GM12878 (cell line): ENCODE data around the gene DAO. TPM values are rescaled to one million over a fixed set of nuclear protein-coding genes. Genes with fewer than 3 reads are reported as not detected.

Experiments used
- ATAC-seq: fragments of 200-7000 bp; cut with Tn5 transposase; 3 replicates; pipeline ENCODE4 v1.9.1; 2020; ENCODE audit warnings: mild to moderate bottlenecking, moderate library complexity
- BruUV-seq: library from RNA; stranded (reverse); fragments of 400-500 nt; replicated peaks from 2 replicates; lab custom pipeline; 2021; lab: Mats Ljungman, UMichigan
- CTCF ChIA-PET: fragments of 300-600 bp; sonication (Branson Sonifier 250); formaldehyde crosslinking; extraction: SDS; loops from one replicate; lab custom pipeline; 2021; ENCODE audit warnings: inconsistent platforms; lab: Yijun Ruan, JAX
- POLR2A ChIA-PET: fragments of 350-600 bp; formaldehyde crosslinking; extraction: SDS; loops from one replicate; lab custom pipeline; 2021; ENCODE audit warnings: inconsistent platforms; lab: Charles Lee
- RAD21 ChIA-PET: fragments of 300-600 bp; sonication (Branson Sonifier 250); formaldehyde crosslinking; loops from one replicate; lab custom pipeline; 2023; ENCODE audit warnings: antibody characterized with exemption; ENCODE audit not compliant: unreplicated experiment; lab: Charles Lee
- SMC1A ChIA-PET: fragments of 300-600 bp; sonication (Branson Sonifier 250); formaldehyde crosslinking; loops from one replicate; lab custom pipeline; 2023; ENCODE audit not compliant: unreplicated experiment, uncharacterized antibody; lab: Charles Lee
- DNase-seq: peaks from one replicate; pipeline ENCODE4 v3.0.0-alpha.2; 2011; ENCODE audit warnings: low read depth, low spot score
- FAIRE-seq: peaks from 3 replicates; lab custom pipeline; 2011; peaks lifted over from hg19 to GRCh38; lab: Jason Lieb, UNC
- H2AFZ ChIP-seq: 2 replicates; pipeline ENCODE4 v1.6.0; 2011; ENCODE audit warnings: low read depth, low read length, control low read depth; ENCODE audit not compliant: control insufficient read depth
- H3K27ac ChIP-seq: 2 replicates; pipeline ENCODE4 v1.5.1; 2011; ENCODE audit warnings: control low read depth; ENCODE audit not compliant: control insufficient read depth, insufficient read depth
- H3K27me3 ChIP-seq, 2 experiments: replicated peaks in 1 of 2; 2 replicates each; pipeline versions ENCODE4 v1.6.0 to v1.6.1; 2011; ENCODE audit warnings: low read length in 1 of 2; ENCODE audit not compliant: control insufficient read depth in 2 of 2, insufficient read depth in 2 of 2
- H3K36me3 ChIP-seq, 2 experiments: 2 replicates each; pipeline ENCODE4 v1.5.1; 2011; ENCODE audit warnings: low read length in 1 of 2; ENCODE audit not compliant: control insufficient read depth in 2 of 2, insufficient read depth in 2 of 2
- H3K4me1 ChIP-seq: 2 replicates; pipeline ENCODE4 v1.6.1; 2011; ENCODE audit warnings: mild to moderate bottlenecking, low read length, moderate library complexity, mixed read lengths; ENCODE audit not compliant: control insufficient read depth, insufficient read depth
- H3K4me2 ChIP-seq: 2 replicates; pipeline ENCODE4 v1.6.0; 2011; ENCODE audit warnings: control low read depth; ENCODE audit not compliant: control insufficient read depth, insufficient read depth
- H3K4me3 ChIP-seq: fragments of 200-600 bp; sonication (generic); 2 replicates; pipeline ENCODE4 v1.5.1; 2016
- H3K79me2 ChIP-seq: 2 replicates; pipeline ENCODE4 v1.6.0; 2011; ENCODE audit warnings: low read length; ENCODE audit not compliant: control insufficient read depth, insufficient read depth
- H3K9ac ChIP-seq: 2 replicates; pipeline ENCODE4 v1.8.0; 2011; ENCODE audit warnings: low read length, control low read depth, mixed read lengths; ENCODE audit not compliant: control insufficient read depth, insufficient read depth
- H3K9me3 ChIP-seq: replicated peaks from 3 replicates; pipeline ENCODE4 v1.5.1; 2011; ENCODE audit warnings: mild to moderate bottlenecking, low read length; ENCODE audit not compliant: control insufficient read depth, insufficient read depth
- H4K20me1 ChIP-seq: 2 replicates; pipeline ENCODE4 v1.6.0; 2011; ENCODE audit not compliant: control insufficient read depth, insufficient read depth
- HDGF ChIP-seq: fragments of 450-650 bp; IDR thresholded peaks from 2 replicates; pipeline ENCODE4 v1.6.1; 2016; ENCODE audit warnings: antibody characterized with exemption
- KLF5 ChIP-seq: fragments of 450-650 bp; IDR thresholded peaks from 2 replicates; pipeline ENCODE4 v1.6.1; 2014; ENCODE audit warnings: mild to moderate bottlenecking; ENCODE audit not compliant: partially characterized antibody
- MEF2B ChIP-seq: fragments of 450-650 bp; IDR thresholded peaks from 2 replicates; pipeline ENCODE4 v1.6.1; 2018; ENCODE audit warnings: mild to moderate bottlenecking, moderate library complexity; ENCODE audit not compliant: partially characterized antibody, poor library complexity, severe bottlenecking
- MTA3 ChIP-seq: IDR thresholded peaks from 2 replicates; pipeline ENCODE4 v1.6.1; 2012; ENCODE audit warnings: low read length, inconsistent platforms, borderline replicate concordance
- RCOR1 ChIP-seq: conservative IDR thresholded peaks from 2 replicates; pipeline ENCODE4 v1.6.1; 2012; ENCODE audit warnings: low read depth, low read length, improper control_type of control experiment
- RFX5 ChIP-seq: IDR thresholded peaks from 2 replicates; pipeline ENCODE4 v1.6.1; 2011; ENCODE audit warnings: low read depth, low read length, improper control_type of control experiment
- TCF12 ChIP-seq: IDR thresholded peaks from 2 replicates; pipeline ENCODE4 v1.6.1; 2011; ENCODE audit warnings: low read depth, mild to moderate bottlenecking, low read length
- TCF7 ChIP-seq: IDR thresholded peaks from 2 replicates; pipeline ENCODE4 v1.6.1; 2014; ENCODE audit warnings: antibody characterized with exemption, borderline replicate concordance
- ZZZ3 ChIP-seq: IDR thresholded peaks from 2 replicates; pipeline ENCODE4 v1.6.1; 2011; ENCODE audit warnings: low read depth; ENCODE audit not compliant: control insufficient read depth, insufficient read length
- WGBS: methylation state at CpG from one replicate; pipeline ENCODE4 v1.1.6; 2016; ENCODE audit warnings: low lambda C conversion rate; ENCODE audit not compliant: insufficient replicate concordance, insufficient coverage; ENCODE audit errors: missing lambda C conversion rate; 5-methylcytosine and 5-hydroxymethylcytosine counted together
- in situ Hi-C: fragments of 300-500 bp; cut with MboI; formaldehyde crosslinking; loops from 9 replicates; pipeline ENCODE4 v1.14.3; 2018; ENCODE audit warnings: mixed read lengths
- intact Hi-C: fragments of 100-400 bp; cut with micrococcal nuclease; formaldehyde crosslinking; loops from one replicate; pipeline ENCODE4 v1.14.2; 2022; ENCODE audit not compliant: unreplicated experiment
- polyA plus RNA-seq, 11 experiments: library from polyadenylated mRNA; depleted of rRNA in 4 of 11; unstranded in 6 of 11; stranded (reverse) in 5 of 11; fragments of >200 nt; fragmentation: Nextera tagmentation in 4 of 11; fragmentation: Illumina TruSeq in 1 of 11; extraction: Ambion mirVana in 4 of 11; extraction: Trizol in 1 of 11; gene quantifications; 1 replicate in 1 of 11; 2 replicates in 10 of 11; pipeline versions ENCODE4 v1.2.1 to v1.2.3, GENCODE V29; 2011 to 2016; ENCODE audit warnings: inconsistent platforms in 2 of 11, missing spikeins in 2 of 11, low read depth in 1 of 11
- total RNA-seq, 4 experiments: library from RNA; depleted of rRNA in 3 of 4; stranded (reverse); fragments of >200 nt in 3 of 4; fragmentation: Illumina TruSeq in 1 of 4; extraction: Trizol in 1 of 4; gene quantifications; 2 replicates each; pipeline versions ENCODE4 v1.2.1 to v1.2.3, GENCODE V29; 2013 to 2021
- TF ChIP-seq, protein P1 (sequence below): fragments of 450-650 bp; IDR thresholded peaks from 2 replicates; pipeline ENCODE4 v1.6.1; 2017; ENCODE audit warnings: antibody characterized with exemption, mild to moderate bottlenecking, moderate library complexity
- TF ChIP-seq, protein P2 (sequence below): IDR thresholded peaks from 2 replicates; pipeline ENCODE4 v1.6.1; 2012; ENCODE audit warnings: improper control_type of control experiment, low read depth, low read length; ENCODE audit not compliant: insufficient replicate concordance
- TF ChIP-seq, protein P3 (sequence below): fragments of 450-650 bp; IDR thresholded peaks from 2 replicates; pipeline ENCODE4 v1.6.1; 2017; ENCODE audit warnings: mild to moderate bottlenecking, low read depth, inconsistent platforms; ENCODE audit not compliant: poor library complexity, severe bottlenecking

DAO gene
- total and polyA plus RNA-seq, 10 of the 15 experiments (the other 5 are each of a cell fraction or from before 2014, with no cell fraction given), result 0.15 TPM; not detected in 9

DNA sequence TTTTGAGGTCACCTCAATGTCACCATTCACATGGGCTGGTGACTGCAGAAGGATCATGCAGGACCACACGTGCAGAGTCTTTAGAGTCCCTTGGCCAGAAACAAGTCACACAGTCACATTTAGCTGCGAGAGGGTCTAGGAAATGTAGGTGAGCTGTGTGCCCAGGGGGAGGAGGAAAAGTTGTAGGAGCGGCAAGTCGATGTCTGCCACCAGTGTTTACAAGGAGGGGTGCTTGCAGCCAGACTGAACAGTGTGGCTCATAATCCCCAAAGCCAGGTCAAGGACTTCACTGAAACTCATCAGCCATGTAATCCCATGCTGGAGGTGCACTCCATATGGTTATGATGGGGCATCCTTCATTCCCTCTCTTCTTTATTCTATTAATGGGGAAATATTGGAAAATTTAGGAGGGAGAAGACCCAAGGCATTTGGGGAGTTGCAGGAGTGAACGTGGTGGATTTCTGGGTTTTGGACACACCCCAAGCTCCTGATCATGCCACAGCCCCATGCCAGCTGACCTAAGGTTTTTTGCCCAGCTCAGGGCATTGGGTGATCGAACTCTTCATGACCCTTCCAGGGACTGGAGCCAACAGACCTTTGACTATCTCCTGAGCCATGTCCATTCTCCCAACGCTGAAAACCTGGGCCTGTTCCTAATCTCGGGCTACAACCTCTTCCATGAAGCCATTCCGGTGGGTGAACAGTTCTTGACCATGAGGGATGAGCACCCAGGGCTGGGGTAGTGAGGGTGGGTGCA is 7.2 kb downstream of the DAO start:
- H3K27me3 ChIP-seq, result no peaks in the 10 kb centered on the region
- in situ Hi-C loops, result loop anchor here (5.0 kb wide), 2 partner anchors 65 to 205 kb away; partner anchors contain the start of gene ALKBH2
- ATAC-seq, result no peak
- TF ChIP-seq, protein P1, sequence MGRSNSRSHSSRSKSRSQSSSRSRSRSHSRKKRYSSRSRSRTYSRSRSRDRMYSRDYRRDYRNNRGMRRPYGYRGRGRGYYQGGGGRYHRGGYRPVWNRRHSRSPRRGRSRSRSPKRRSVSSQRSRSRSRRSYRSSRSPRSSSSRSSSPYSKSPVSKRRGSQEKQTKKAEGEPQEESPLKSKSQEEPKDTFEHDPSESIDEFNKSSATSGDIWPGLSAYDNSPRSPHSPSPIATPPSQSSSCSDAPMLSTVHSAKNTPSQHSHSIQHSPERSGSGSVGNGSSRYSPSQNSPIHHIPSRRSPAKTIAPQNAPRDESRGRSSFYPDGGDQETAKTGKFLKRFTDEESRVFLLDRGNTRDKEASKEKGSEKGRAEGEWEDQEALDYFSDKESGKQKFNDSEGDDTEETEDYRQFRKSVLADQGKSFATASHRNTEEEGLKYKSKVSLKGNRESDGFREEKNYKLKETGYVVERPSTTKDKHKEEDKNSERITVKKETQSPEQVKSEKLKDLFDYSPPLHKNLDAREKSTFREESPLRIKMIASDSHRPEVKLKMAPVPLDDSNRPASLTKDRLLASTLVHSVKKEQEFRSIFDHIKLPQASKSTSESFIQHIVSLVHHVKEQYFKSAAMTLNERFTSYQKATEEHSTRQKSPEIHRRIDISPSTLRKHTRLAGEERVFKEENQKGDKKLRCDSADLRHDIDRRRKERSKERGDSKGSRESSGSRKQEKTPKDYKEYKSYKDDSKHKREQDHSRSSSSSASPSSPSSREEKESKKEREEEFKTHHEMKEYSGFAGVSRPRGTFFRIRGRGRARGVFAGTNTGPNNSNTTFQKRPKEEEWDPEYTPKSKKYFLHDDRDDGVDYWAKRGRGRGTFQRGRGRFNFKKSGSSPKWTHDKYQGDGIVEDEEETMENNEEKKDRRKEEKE, result no peak
- TF ChIP-seq, protein P2, sequence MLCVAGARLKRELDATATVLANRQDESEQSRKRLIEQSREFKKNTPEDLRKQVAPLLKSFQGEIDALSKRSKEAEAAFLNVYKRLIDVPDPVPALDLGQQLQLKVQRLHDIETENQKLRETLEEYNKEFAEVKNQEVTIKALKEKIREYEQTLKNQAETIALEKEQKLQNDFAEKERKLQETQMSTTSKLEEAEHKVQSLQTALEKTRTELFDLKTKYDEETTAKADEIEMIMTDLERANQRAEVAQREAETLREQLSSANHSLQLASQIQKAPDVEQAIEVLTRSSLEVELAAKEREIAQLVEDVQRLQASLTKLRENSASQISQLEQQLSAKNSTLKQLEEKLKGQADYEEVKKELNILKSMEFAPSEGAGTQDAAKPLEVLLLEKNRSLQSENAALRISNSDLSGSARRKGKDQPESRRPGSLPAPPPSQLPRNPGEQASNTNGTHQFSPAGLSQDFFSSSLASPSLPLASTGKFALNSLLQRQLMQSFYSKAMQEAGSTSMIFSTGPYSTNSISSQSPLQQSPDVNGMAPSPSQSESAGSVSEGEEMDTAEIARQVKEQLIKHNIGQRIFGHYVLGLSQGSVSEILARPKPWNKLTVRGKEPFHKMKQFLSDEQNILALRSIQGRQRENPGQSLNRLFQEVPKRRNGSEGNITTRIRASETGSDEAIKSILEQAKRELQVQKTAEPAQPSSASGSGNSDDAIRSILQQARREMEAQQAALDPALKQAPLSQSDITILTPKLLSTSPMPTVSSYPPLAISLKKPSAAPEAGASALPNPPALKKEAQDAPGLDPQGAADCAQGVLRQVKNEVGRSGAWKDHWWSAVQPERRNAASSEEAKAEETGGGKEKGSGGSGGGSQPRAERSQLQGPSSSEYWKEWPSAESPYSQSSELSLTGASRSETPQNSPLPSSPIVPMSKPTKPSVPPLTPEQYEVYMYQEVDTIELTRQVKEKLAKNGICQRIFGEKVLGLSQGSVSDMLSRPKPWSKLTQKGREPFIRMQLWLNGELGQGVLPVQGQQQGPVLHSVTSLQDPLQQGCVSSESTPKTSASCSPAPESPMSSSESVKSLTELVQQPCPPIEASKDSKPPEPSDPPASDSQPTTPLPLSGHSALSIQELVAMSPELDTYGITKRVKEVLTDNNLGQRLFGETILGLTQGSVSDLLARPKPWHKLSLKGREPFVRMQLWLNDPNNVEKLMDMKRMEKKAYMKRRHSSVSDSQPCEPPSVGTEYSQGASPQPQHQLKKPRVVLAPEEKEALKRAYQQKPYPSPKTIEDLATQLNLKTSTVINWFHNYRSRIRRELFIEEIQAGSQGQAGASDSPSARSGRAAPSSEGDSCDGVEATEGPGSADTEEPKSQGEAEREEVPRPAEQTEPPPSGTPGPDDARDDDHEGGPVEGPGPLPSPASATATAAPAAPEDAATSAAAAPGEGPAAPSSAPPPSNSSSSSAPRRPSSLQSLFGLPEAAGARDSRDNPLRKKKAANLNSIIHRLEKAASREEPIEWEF, result no peak
- TF ChIP-seq RFX5 (no peak), KLF5 (no peak), HDGF (no peak), MEF2B (no peak), ZZZ3 (no peak), MTA3 (no peak), TCF12 (no peak), RCOR1 (no peak), TCF7 (no peak)
- TF ChIP-seq, protein P3, sequence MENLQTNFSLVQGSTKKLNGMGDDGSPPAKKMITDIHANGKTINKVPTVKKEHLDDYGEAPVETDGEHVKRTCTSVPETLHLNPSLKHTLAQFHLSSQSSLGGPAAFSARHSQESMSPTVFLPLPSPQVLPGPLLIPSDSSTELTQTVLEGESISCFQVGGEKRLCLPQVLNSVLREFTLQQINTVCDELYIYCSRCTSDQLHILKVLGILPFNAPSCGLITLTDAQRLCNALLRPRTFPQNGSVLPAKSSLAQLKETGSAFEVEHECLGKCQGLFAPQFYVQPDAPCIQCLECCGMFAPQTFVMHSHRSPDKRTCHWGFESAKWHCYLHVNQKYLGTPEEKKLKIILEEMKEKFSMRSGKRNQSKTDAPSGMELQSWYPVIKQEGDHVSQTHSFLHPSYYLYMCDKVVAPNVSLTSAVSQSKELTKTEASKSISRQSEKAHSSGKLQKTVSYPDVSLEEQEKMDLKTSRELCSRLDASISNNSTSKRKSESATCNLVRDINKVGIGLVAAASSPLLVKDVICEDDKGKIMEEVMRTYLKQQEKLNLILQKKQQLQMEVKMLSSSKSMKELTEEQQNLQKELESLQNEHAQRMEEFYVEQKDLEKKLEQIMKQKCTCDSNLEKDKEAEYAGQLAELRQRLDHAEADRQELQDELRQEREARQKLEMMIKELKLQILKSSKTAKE, result no peak

More for the DNA sequence above, 7.2 kb downstream of the DAO start:
- ChIA-PET CTCF (interaction anchor here (1.3 to 5.7 kb wide), 4 partner anchors 12 to 223 kb away, joined by 3 to 46 read pairs (median 5); no protein-coding TSS in a partner anchor), POLR2A (no interaction called here), RAD21 (no interaction called here), SMC1A (no interaction called here)
- no peak for DNase-seq
- H3K9me3 ChIP-seq, result no peaks in the 10 kb centered on the region; the same call in 2 of the 3 replicates
- H4K20me1 ChIP-seq, result no peaks in the 10 kb centered on the region
- no TSS peak for BruUV-seq
- no peak overlapping the region for H3K9ac ChIP-seq
- intact Hi-C loops, result no loop called here
- H2AFZ ChIP-seq, result no peak overlapping the region
- 34% methylated on average over 9 of the region's 9 CpGs for WGBS
- no peak overlapping the region for H3K4me3 ChIP-seq
- peaks cover 4% of the 10 kb centered on the region; the same call in 1 of the 2 replicates for H3K4me1 ChIP-seq
- no peak for FAIRE-seq
- H3K79me2 ChIP-seq, result no peaks in the 10 kb centered on the region
- H3K27ac ChIP-seq, result no peak overlapping the region
- no peaks in the 10 kb centered on the region for H3K36me3 ChIP-seq
- no peak overlapping the region for H3K4me2 ChIP-seq
